Measurements from ENCODE around the gene EIF3L. TPM values are rescaled to one million over a fixed set of nuclear protein-coding genes. Genes with fewer than 3 reads are reported as not detected.

EIF3L gene
- total and polyA plus RNA-seq, 5 donors from 2014 or later: 267 to 390 (median 328) TPM

DNA sequence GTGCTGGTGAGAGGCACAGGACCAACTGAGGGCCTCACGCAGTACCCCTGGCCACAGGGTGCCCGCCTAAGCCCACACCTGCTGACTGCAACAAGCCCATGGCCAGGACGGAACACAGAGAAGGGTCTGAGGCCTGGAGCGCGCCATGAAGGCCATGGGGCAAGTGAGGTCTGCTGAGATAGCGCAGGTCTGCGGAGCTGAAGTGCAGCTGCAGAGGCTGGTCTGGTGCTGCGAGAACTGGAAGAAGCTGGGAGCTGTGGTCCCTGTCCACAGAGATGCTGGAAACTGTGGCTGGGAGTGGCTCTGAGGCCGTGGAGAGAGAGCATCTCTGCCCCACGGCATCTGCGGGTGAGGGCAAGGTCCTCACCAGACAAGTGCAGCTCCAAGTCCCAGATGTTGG lies 17.7 kb upstream of the EIF3L start:
- Mint-ChIP-seq H3K4me1 (no peaks in the 10 kb centered on the region), H3K9me3 (no peaks in the 10 kb centered on the region), H3K4me3 (no peak overlapping the region), H3K27ac (no peak overlapping the region), H3K27me3 (no peaks in the 10 kb centered on the region), H3K36me3 (peaks cover 12% of the 10 kb centered on the region)
- H3K4me1 ChIP-seq (ENCODE audit: control insufficient read depth, insufficient read depth, low read length, poor library complexity, severe bottlenecking): no peaks in the 10 kb centered on the region
- H3K27me3 ChIP-seq (ENCODE audit: control insufficient read depth, insufficient read depth, low read length): no peaks in the 10 kb centered on the region
- H3K27ac ChIP-seq (ENCODE audit: insufficient read depth, low read length, poor library complexity, severe bottlenecking): no peak overlapping the region
- ATAC-seq (ENCODE audit: low read depth in 2 of 2) (no peak), DNase-seq (no peak)
- H3K9me3 ChIP-seq (ENCODE audit: control insufficient read depth in 2 of 2, low read length in 2 of 2): no peaks in the 10 kb centered on the region
- peaks cover 43% of the 10 kb centered on the region for H3K36me3 ChIP-seq (ENCODE audit: control insufficient read depth, insufficient read depth, low read length)
- no peak overlapping the region for H3K4me3 ChIP-seq (ENCODE audit: low read depth, low read length)

DNA sequence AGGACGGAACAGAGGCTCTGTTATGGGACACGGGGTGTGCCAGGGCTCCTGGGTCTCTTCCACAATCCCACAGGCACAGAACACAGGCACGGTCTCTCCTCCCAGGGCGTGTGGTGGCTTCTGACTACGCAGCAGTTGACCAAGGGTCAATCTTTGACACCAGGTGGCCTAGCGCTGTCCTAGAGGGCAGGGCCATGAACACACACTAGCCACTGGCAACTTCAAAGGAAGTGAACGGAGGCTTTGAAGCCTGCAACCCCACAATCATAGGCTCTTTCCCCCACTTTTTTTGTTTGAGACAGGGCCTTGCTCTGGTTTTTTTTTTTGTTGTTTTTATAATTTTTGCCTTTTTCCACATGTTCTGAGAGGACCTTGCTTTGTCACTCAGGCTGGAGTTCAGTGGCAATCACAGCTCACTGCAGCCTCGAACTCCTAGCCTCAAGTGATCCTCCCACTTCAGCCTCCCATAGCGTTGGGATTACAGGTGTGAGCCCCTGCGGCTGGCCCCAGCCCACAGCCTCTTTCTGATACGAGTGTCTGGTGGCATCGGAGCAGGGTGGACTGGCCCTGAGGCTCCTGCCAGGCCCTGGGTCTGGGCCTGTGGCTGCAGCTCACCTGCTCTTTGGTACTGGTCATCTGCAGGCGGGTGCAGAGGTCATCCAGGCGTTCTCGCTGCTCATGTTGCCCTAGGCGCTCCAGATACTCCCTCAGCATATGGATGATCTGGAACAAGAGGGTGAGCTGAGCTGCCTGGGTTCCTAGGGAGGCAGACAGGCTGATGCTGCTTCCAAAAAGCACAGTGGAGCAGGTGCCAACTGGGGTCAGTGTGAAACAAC lies 17.0 kb upstream of the EIF3L start:
- Histone ChIP-seq H3K27me3 (ENCODE audit: control insufficient read depth, insufficient read depth, low read length) (no peaks in the 10 kb centered on the region), H3K9me3 (ENCODE audit: control insufficient read depth in 2 of 2, low read length in 2 of 2) (no peaks in the 10 kb centered on the region), H3K4me3 (ENCODE audit: low read depth, low read length) (no peak overlapping the region), H3K36me3 (ENCODE audit: control insufficient read depth, insufficient read depth, low read length) (peaks cover 44% of the 10 kb centered on the region), H3K27ac (ENCODE audit: insufficient read depth, low read length, poor library complexity, severe bottlenecking) (no peak overlapping the region), H3K4me1 (ENCODE audit: control insufficient read depth, insufficient read depth, low read length, poor library complexity, severe bottlenecking) (no peaks in the 10 kb centered on the region)
- no peak overlapping the region for H3K27ac Mint-ChIP-seq
- DNase-seq: no peak
- peaks cover 17% of the 10 kb centered on the region for H3K36me3 Mint-ChIP-seq
- no peak overlapping the region for H3K4me3 Mint-ChIP-seq
- H3K9me3 Mint-ChIP-seq: no peaks in the 10 kb centered on the region
- H3K4me1 Mint-ChIP-seq: no peaks in the 10 kb centered on the region
- no peaks in the 10 kb centered on the region for H3K27me3 Mint-ChIP-seq
- no peak for ATAC-seq (ENCODE audit: low read depth in 2 of 2)

GRCh38 chr22:37842015-37842793 lies 7.0 kb upstream of the EIF3L start:
- H3K4me1 ChIP-seq (ENCODE audit: control insufficient read depth, insufficient read depth, low read length, poor library complexity, severe bottlenecking): peaks cover 15% of the 10 kb centered on the region
- no peaks in the 10 kb centered on the region for H3K9me3 ChIP-seq (ENCODE audit: control insufficient read depth in 2 of 2, low read length in 2 of 2)
- peak overlapping the region; percentile 61 to 94 (median 79) for H3K4me3 Mint-ChIP-seq
- ATAC-seq (ENCODE audit: low read depth in 2 of 2): no peak
- no peaks in the 10 kb centered on the region for H3K27me3 Mint-ChIP-seq
- peaks cover 8 to 26% (median 14%) of the 10 kb centered on the region in 4 donors for H3K4me1 Mint-ChIP-seq
- H3K4me3 ChIP-seq (ENCODE audit: low read depth, low read length): no peak overlapping the region
- peaks cover 10% of the 10 kb centered on the region for H3K36me3 Mint-ChIP-seq
- no peak for DNase-seq
- peak overlapping the region in 1 of 3 donors; percentile 81 for H3K27ac Mint-ChIP-seq
- H3K27ac ChIP-seq (ENCODE audit: insufficient read depth, low read length, poor library complexity, severe bottlenecking): peak overlapping the region; percentile 87
- H3K27me3 ChIP-seq (ENCODE audit: control insufficient read depth, insufficient read depth, low read length): no peaks in the 10 kb centered on the region
- peaks cover 21% of the 10 kb centered on the region for H3K36me3 ChIP-seq (ENCODE audit: control insufficient read depth, insufficient read depth, low read length)
- H3K9me3 Mint-ChIP-seq: no peaks in the 10 kb centered on the region

GRCh38 chr22:37843741-37844089 lies 5.5 kb upstream of the EIF3L start:
- DNase-seq: peak in 2 of 3 donors; percentile 48 to 66
- no peaks in the 10 kb centered on the region for H3K27me3 Mint-ChIP-seq
- no peaks in the 10 kb centered on the region for H3K36me3 Mint-ChIP-seq
- H3K4me1 Mint-ChIP-seq: peaks cover 12 to 37% (median 19%) of the 10 kb centered on the region in 4 donors
- H3K4me3 ChIP-seq (ENCODE audit: low read depth, low read length): peak overlapping the region; percentile 82
- H3K4me3 Mint-ChIP-seq: peak overlapping the region; percentile 87 to 94 (median 91)
- ATAC-seq (ENCODE audit: low read depth in 2 of 2): peak; percentile 14 to 22
- peak overlapping the region; percentile 87 for H3K27ac ChIP-seq (ENCODE audit: insufficient read depth, low read length, poor library complexity, severe bottlenecking)
- peak overlapping the region in 2 of 3 donors; percentile 81 to 88 for H3K27ac Mint-ChIP-seq
- no peaks in the 10 kb centered on the region for H3K27me3 ChIP-seq (ENCODE audit: control insufficient read depth, insufficient read depth, low read length)
- peaks cover 11% of the 10 kb centered on the region for H3K36me3 ChIP-seq (ENCODE audit: control insufficient read depth, insufficient read depth, low read length)
- no peaks in the 10 kb centered on the region for H3K9me3 Mint-ChIP-seq
- H3K4me1 ChIP-seq (ENCODE audit: control insufficient read depth, insufficient read depth, low read length, poor library complexity, severe bottlenecking): peaks cover 15% of the 10 kb centered on the region
- H3K9me3 ChIP-seq (ENCODE audit: control insufficient read depth in 2 of 2, low read length in 2 of 2): no peaks in the 10 kb centered on the region

- peaks cover 20% of the 10 kb centered on the region for H3K4me1 ChIP-seq (ENCODE audit: control insufficient read depth, insufficient read depth, low read length, poor library complexity, severe bottlenecking)
- peak overlapping the region; percentile 55 for H3K4me3 ChIP-seq (ENCODE audit: low read depth, low read length)
- Mint-ChIP-seq H3K4me3 (peak overlapping the region; percentile 89 to 97 (median 94)), H3K9me3 (no peaks in the 10 kb centered on the region), H3K36me3 (no peaks in the 10 kb centered on the region), H3K27me3 (no peaks in the 10 kb centered on the region), H3K27ac (peak overlapping the region; percentile 86 to 90 (median 89)), H3K4me1 (peaks cover 18 to 48% (median 30%) of the 10 kb centered on the region in 4 donors)
- ATAC-seq (ENCODE audit: low read depth in 2 of 2): no peak
- H3K9me3 ChIP-seq (ENCODE audit: control insufficient read depth in 2 of 2, low read length in 2 of 2): no peaks in the 10 kb centered on the region
- no peak for DNase-seq
- H3K27ac ChIP-seq (ENCODE audit: insufficient read depth, low read length, poor library complexity, severe bottlenecking): peak overlapping the region; percentile 87
- H3K36me3 ChIP-seq (ENCODE audit: control insufficient read depth, insufficient read depth, low read length): peaks cover 2% of the 10 kb centered on the region
- H3K27me3 ChIP-seq (ENCODE audit: control insufficient read depth, insufficient read depth, low read length): no peaks in the 10 kb centered on the region
Measured at GRCh38 chr22:37844904-37845329, 4.3 kb upstream of the EIF3L start.

DNA sequence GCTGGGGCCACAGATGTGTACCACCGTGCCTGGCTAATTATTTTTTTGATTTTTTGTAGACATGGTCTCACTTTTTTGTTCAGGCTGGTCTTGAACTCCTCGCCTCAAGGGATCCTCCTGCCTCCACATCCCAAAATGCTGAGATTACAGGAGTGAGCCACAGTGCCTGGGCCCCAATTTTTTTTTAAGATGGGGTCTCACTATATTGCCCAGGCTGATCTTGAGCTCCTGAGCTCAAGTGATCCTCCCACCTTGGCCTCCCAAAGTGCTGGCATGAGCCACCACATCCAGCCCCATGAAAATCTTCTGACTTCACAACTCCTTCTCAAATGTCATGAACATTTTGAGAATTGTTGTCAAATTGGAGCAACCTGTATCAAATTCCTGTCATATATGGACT lies 2.8 kb upstream of the EIF3L start:
- peaks cover 36% of the 10 kb centered on the region for H3K4me1 ChIP-seq (ENCODE audit: control insufficient read depth, insufficient read depth, low read length, poor library complexity, severe bottlenecking)
- no peak overlapping the region for H3K27ac Mint-ChIP-seq

GRCh38 chr22:37848587-37849088 lies 581 bp upstream of the EIF3L start:
- Mint-ChIP-seq H3K27ac (peak overlapping the region; percentile 99 to 100 (median 100)), H3K4me1 (peaks cover 20 to 64% (median 33%) of the 10 kb centered on the region in 4 donors), H3K27me3 (no peaks in the 10 kb centered on the region), H3K36me3 (peaks cover 19% of the 10 kb centered on the region), H3K9me3 (no peaks in the 10 kb centered on the region), H3K4me3 (peak overlapping the region; percentile 94 to 100 (median 98))
- Histone ChIP-seq H3K27me3 (ENCODE audit: control insufficient read depth, insufficient read depth, low read length) (no peaks in the 10 kb centered on the region), H3K36me3 (ENCODE audit: control insufficient read depth, insufficient read depth, low read length) (peaks cover 25% of the 10 kb centered on the region), H3K9me3 (ENCODE audit: control insufficient read depth in 2 of 2, low read length in 2 of 2) (no peaks in the 10 kb centered on the region), H3K4me1 (ENCODE audit: control insufficient read depth, insufficient read depth, low read length, poor library complexity, severe bottlenecking) (peaks cover 25% of the 10 kb centered on the region), H3K4me3 (ENCODE audit: low read depth, low read length) (peak overlapping the region; percentile 99), H3K27ac (ENCODE audit: insufficient read depth, low read length, poor library complexity, severe bottlenecking) (peak overlapping the region; percentile 88)
- DNase-seq (peak in 2 of 3 donors; percentile 34 to 50), ATAC-seq (ENCODE audit: low read depth in 2 of 2) (no peak)

More for the DNA sequence above, 2.8 kb upstream of the EIF3L start:
- Mint-ChIP-seq H3K9me3 (no peaks in the 10 kb centered on the region), H3K27me3 (no peaks in the 10 kb centered on the region), H3K4me1 (peaks cover 23 to 62% (median 37%) of the 10 kb centered on the region in 4 donors), H3K4me3 (peak overlapping the region in 3 of 4 donors; percentile 41 to 97 (median 90)), H3K36me3 (peaks cover 8% of the 10 kb centered on the region)
- Histone ChIP-seq H3K36me3 (ENCODE audit: control insufficient read depth, insufficient read depth, low read length) (peaks cover 7% of the 10 kb centered on the region), H3K4me3 (ENCODE audit: low read depth, low read length) (no peak overlapping the region), H3K27me3 (ENCODE audit: control insufficient read depth, insufficient read depth, low read length) (no peaks in the 10 kb centered on the region), H3K9me3 (ENCODE audit: control insufficient read depth in 2 of 2, low read length in 2 of 2) (no peaks in the 10 kb centered on the region), H3K27ac (ENCODE audit: insufficient read depth, low read length, poor library complexity, severe bottlenecking) (no peak overlapping the region)
- no peak for ATAC-seq (ENCODE audit: low read depth in 2 of 2)
- DNase-seq: no peak
